A549 (cell line): ENCODE results near the gene RNF220. TPM values are rescaled to one million over a fixed set of nuclear protein-coding genes. Genes with fewer than 3 reads are reported as not detected.
A peak's percentile ranks its signal among the peaks of the same experiment; 100 is the strongest.

ENCODE experiments used
- ATAC-seq, 2 experiments: fragments of 200-7000 bp in 1 of 2; fragments of >200 bp in 1 of 2; cut with Nextera tagmentation in 1 of 2; cut with Tn5 transposase in 1 of 2; 3 replicates each; pipeline versions ENCODE4 v1.8.0 to v1.9.1; 2018 to 2020; ENCODE audit warnings: mild to moderate bottlenecking in 1 of 2, moderate library complexity in 1 of 2
- CTCF ChIA-PET: fragments of 300-600 bp; sonication (Branson Sonifier 250); formaldehyde crosslinking; extraction: SDS; loops from one replicate; lab custom pipeline; 2021; ENCODE audit warnings: antibody characterized with exemption, inconsistent platforms; lab: Yijun Ruan, JAX
- POLR2A ChIA-PET: fragments of 350-600 bp; formaldehyde crosslinking; extraction: SDS; loops from one replicate; lab custom pipeline; 2021; ENCODE audit warnings: antibody characterized with exemption, inconsistent platforms; lab: Yijun Ruan, JAX
- DNase-seq, 2 experiments: peaks; one replicate each; pipeline versions ENCODE4 v3.0.0 to v3.0.0-alpha.2; 2011 to 2016; ENCODE audit warnings: low read depth in 1 of 2, low spot score in 1 of 2
- FAIRE-seq: peaks from 2 replicates; lab custom pipeline; 2011; peaks lifted over from hg19 to GRCh38; lab: Jason Lieb, UNC
- H3K27ac ChIP-seq, 2 experiments: fragments of >200 bp; sonication (Bioruptor Twin); formaldehyde crosslinking; 3 replicates each; pipeline ENCODE4 v1.5.1; 2016 to 2017
- H3K4me1 ChIP-seq: fragments of >200 bp; sonication (Bioruptor Twin); formaldehyde crosslinking; 3 replicates; pipeline ENCODE4 v1.6.1; 2016
- H3K4me2 ChIP-seq: fragments of >200 bp; sonication (Bioruptor Twin); formaldehyde crosslinking; 3 replicates; pipeline ENCODE4 v1.6.1; 2016
- H3K4me3 ChIP-seq: fragments of >200 bp; sonication (Bioruptor Twin); formaldehyde crosslinking; 3 replicates; pipeline ENCODE4 v1.5.1; 2016
- H3K9me3 ChIP-seq: fragments of >200 bp; sonication (Bioruptor Twin); formaldehyde crosslinking; 3 replicates; pipeline ENCODE4 v1.6.1; 2016
- CBX2 ChIP-seq: fragments of 200-600 bp; sonication (generic); IDR thresholded peaks from 2 replicates; pipeline ENCODE4 v1.6.1; 2016; ENCODE audit warnings: low read depth, mild to moderate bottlenecking, borderline replicate concordance
- CHD4 ChIP-seq: fragments of 200-600 bp; sonication (generic); IDR thresholded peaks from 2 replicates; pipeline ENCODE4 v1.6.1; 2016; ENCODE audit warnings: antibody characterized with exemption, mild to moderate bottlenecking, borderline replicate concordance
- ESRRA ChIP-seq: fragments of 150-350 bp; IDR thresholded peaks from 2 replicates; pipeline ENCODE4 v1.6.1; 2014; ENCODE audit warnings: mild to moderate bottlenecking, low read length, borderline replicate concordance
- FOSB ChIP-seq: fragments of 250-450 bp; sonication (Bioruptor Pico); IDR thresholded peaks from 2 replicates; pipeline ENCODE4 v1.5.0; 2020; ENCODE audit warnings: mild to moderate bottlenecking, moderate library complexity
- FOSL2 ChIP-seq, 2 experiments: fragments of 450-650 bp in 1 of 2; fragments of >200 bp in 1 of 2; sonication (Bioruptor Twin) in 1 of 2; formaldehyde crosslinking; IDR thresholded peaks; 2 replicates each; pipeline versions ENCODE4 v1.5.0 to v1.6.1; 2016 to 2020; ENCODE audit warnings: mild to moderate bottlenecking in 1 of 2, moderate library complexity in 1 of 2
- GATA3 ChIP-seq: IDR thresholded peaks from 2 replicates; pipeline ENCODE4 v1.6.1; 2012; ENCODE audit warnings: borderline replicate concordance
- JUN ChIP-seq, 2 experiments: fragments of >200 bp; sonication (Bioruptor Twin); formaldehyde crosslinking; IDR thresholded peaks; 2 replicates in 1 of 2; 3 replicates in 1 of 2; pipeline ENCODE4 v1.6.1; 2016 to 2017
- JUNB ChIP-seq: fragments of >200 bp; sonication (Bioruptor Twin); formaldehyde crosslinking; IDR thresholded peaks from 2 replicates; pipeline ENCODE4 v1.6.1; 2016
- MAFK ChIP-seq: fragments of 450-650 bp; IDR thresholded peaks from 2 replicates; pipeline ENCODE4 v1.6.1; 2014; ENCODE audit not compliant: partially characterized antibody
- MAX ChIP-seq: IDR thresholded peaks from 2 replicates; pipeline ENCODE4 v1.6.1; 2012
- MYC ChIP-seq: IDR thresholded peaks from 2 replicates; pipeline ENCODE4 v1.6.1; 2012; ENCODE audit warnings: mild to moderate bottlenecking, inconsistent platforms, low read length, improper control_type of control experiment, borderline replicate concordance
- NFE2L2 ChIP-seq: fragments of 150-350 bp; conservative IDR thresholded peaks from 2 replicates; pipeline ENCODE4 v1.6.1; 2014; ENCODE audit warnings: low read length
- POLR2AphosphoS2 ChIP-seq: conservative IDR thresholded peaks from 2 replicates; pipeline ENCODE4 v1.6.1; 2012; ENCODE audit warnings: low read length, improper control_type of control experiment, inconsistent platforms
- RNF2 ChIP-seq: fragments of 200-600 bp; sonication (generic); IDR thresholded peaks from 2 replicates; pipeline ENCODE4 v1.6.1; 2016; ENCODE audit warnings: low read depth, mild to moderate bottlenecking, antibody characterized with exemption, moderate library complexity, borderline replicate concordance
- SMC3 ChIP-seq: fragments of >200 bp; sonication (Bioruptor Twin); formaldehyde crosslinking; IDR thresholded peaks from 3 replicates; pipeline ENCODE4 v1.6.1; 2018; ENCODE audit warnings: inconsistent platforms
- TP53 ChIP-seq: fragments of 250-450 bp; sonication (Bioruptor Pico); IDR thresholded peaks from 2 replicates; pipeline ENCODE4 v1.5.0; 2021; ENCODE audit warnings: mild to moderate bottlenecking, moderate library complexity
- USF2 ChIP-seq: fragments of 450-650 bp; IDR thresholded peaks from 2 replicates; pipeline ENCODE4 v1.6.1; 2014; ENCODE audit warnings: antibody characterized with exemption
- ZFP36 ChIP-seq: fragments of 450-650 bp; IDR thresholded peaks from 2 replicates; pipeline ENCODE4 v1.6.1; 2014; ENCODE audit warnings: borderline replicate concordance; ENCODE audit not compliant: partially characterized antibody
- WGBS: methylation state at CpG from one replicate; pipeline ENCODE4 v1.1.6; 2017; ENCODE audit errors: missing lambda C conversion rate; 5-methylcytosine and 5-hydroxymethylcytosine counted together
- polyA plus RNA-seq, 4 experiments: library from polyadenylated mRNA; depleted of rRNA in 3 of 4; stranded (reverse); fragments of >200 nt; fragmentation: RNase III in 1 of 4; extraction: RNeasy Plus Mini Kit Qiagen cat#74134 plus additional on column Dnase treatment in 1 of 4; gene quantifications; 2 replicates in 3 of 4; 3 replicates in 1 of 4; pipeline ENCODE4 v1.2.3, GENCODE V29; 2011 to 2017
- TF ChIP-seq, protein P1 (sequence below): IDR thresholded peaks from 2 replicates; pipeline ENCODE4 v1.6.1; 2012; ENCODE audit warnings: low read depth, borderline replicate concordance

Gene RNF220
- polyA plus RNA-seq, 2 of the 4 experiments (the other 2 are of a cell fraction), result 53.4 to 54.5 TPM

DNA sequence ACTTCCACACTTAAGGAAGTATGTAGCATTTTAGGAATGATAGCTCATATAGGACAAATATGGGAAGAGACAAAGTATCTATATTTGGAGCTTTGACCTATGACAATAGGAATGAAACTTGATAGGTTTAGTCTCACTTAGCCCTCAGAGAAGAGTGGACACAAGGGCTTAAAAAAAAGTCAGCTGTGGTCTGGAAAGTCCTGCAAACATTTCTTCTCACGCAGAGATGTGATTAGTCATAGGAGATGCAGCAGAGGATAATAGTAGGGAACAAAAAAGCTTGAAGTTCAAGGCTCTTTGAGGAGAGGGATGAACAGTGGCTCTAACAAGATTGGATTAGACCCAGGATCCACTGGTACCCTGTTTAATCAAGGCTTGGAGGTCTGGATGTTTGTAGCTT lies 14.8 kb upstream of the RNF220 start:
- peak; percentile 82 to 86 for ATAC-seq
- TF ChIP-seq CBX2 (no peak), TP53 (CRISPR knock-in tag) (no peak), FOSL2 (IDR thresholded peaks at IDR 0.05) (no peak), FOSL2 (CRISPR knock-in tag; IDR thresholded peaks at IDR 0.05) (peak; percentile 30; the same call in 1 of the 2 replicates), GATA3 (peak; percentile 36; the same call in 1 of the 2 replicates)
- peaks cover 10% of the 10 kb centered on the region for H3K4me1 ChIP-seq
- DNase-seq, result peak; percentile 30 to 57
- 0 out of 6 replicates have a peak overlapping the region, but pooled peaks of 1 of the 2 experiments have one; percentile 24 for H3K27ac ChIP-seq
- H3K9me3 ChIP-seq, result no peaks in the 10 kb centered on the region
- no peak overlapping the region for H3K4me3 ChIP-seq
- ChIA-PET CTCF (interaction anchor here (0.5 to 2.4 kb wide), 5 partner anchors 12 to 205 kb away, joined by 3 to 10 read pairs (median 4); no protein-coding TSS in a partner anchor), POLR2A (interaction anchor here (1.1 kb wide), 1 partner anchor 62 kb away, joined by 4 read pairs; no protein-coding TSS in a partner anchor)
- H3K4me2 ChIP-seq, result peak overlapping the region; percentile 41; the same call in 2 of the 3 replicates
- no peak for FAIRE-seq
- WGBS, result 18% methylated on average over 1 of the region's 1 CpG

GRCh38 chr1:44401256-44402228 lies 3.5 kb upstream of the RNF220 start:
- 0 out of 3 replicates have a peak, but pooled peaks cover 2% of the 10 kb centered on the region for H3K9me3 ChIP-seq
- FAIRE-seq (no peak), DNase-seq (no peak)
- no peak overlapping the region for H3K4me3 ChIP-seq
- no peak overlapping the region for H3K27ac ChIP-seq
- peaks cover 11% of the 10 kb centered on the region; the same call in 1 of the 3 replicates for H3K4me1 ChIP-seq
- CTCF ChIA-PET, result no interaction called here
- TF ChIP-seq RNF2 (no peak), FOSL2 (IDR thresholded peaks at IDR 0.05) (no peak), FOSL2 (CRISPR knock-in tag; IDR thresholded peaks at IDR 0.05) (no peak), ESRRA (no peak), JUNB (no peak), JUN (IDR thresholded peaks at IDR 0.05) (no peak), SMC3 (no peak), TP53 (CRISPR knock-in tag) (no peak), GATA3 (no peak), ZFP36 (no peak), NFE2L2 (no peak), POLR2AphosphoS2 (no peak), USF2 (no peak), CHD4 (no peak), FOSB (no peak)
- TF ChIP-seq, all 56 proteins: peak for 0
- no peak for ATAC-seq
- 53% methylated on average over 12 of the region's 12 CpGs for WGBS
- H3K4me2 ChIP-seq, result no peak overlapping the region
- POLR2A ChIA-PET, result no interaction called here

- ATAC-seq (peak; percentile 83 to 86), DNase-seq (peak; percentile 29 to 33), FAIRE-seq (no peak)
- ChIA-PET POLR2A (interaction anchor here (1.0 kb wide), 1 partner anchor 226 kb away, joined by 3 read pairs; no protein-coding TSS in a partner anchor), CTCF (interaction anchor here (0.6 kb wide), 1 partner anchor 33 kb away, joined by 4 read pairs; no protein-coding TSS in a partner anchor)
- Histone ChIP-seq H3K9me3 (no peaks in the 10 kb centered on the region), H3K4me3 (peak overlapping the region; percentile 69), H3K4me1 (peaks cover 11% of the 10 kb centered on the region; the same call in 1 of the 3 replicates), H3K4me2 (peak overlapping the region; percentile 99), H3K27ac (peak overlapping the region; percentile 80 to 85)
- WGBS, result 1% methylated on average over 51 of the region's 66 CpGs
- TF ChIP-seq CHD4 (no peak), MAFK (no peak), USF2 (no peak), MYC (no peak), MAX (0 out of 2 replicates have a peak, but pooled peaks have one; percentile 21)
- TF ChIP-seq, protein P1, sequence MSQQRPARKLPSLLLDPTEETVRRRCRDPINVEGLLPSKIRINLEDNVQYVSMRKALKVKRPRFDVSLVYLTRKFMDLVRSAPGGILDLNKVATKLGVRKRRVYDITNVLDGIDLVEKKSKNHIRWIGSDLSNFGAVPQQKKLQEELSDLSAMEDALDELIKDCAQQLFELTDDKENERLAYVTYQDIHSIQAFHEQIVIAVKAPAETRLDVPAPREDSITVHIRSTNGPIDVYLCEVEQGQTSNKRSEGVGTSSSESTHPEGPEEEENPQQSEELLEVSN, result 0 out of 2 replicates have a peak, but pooled peaks have one; percentile 31
Measured at GRCh38 chr1:44405798-44406736, 1.0 kb downstream of the RNF220 start.
